Panc1 (cell line): ENCODE measurements around the gene PTGFRN. TPM values are rescaled to one million over a fixed set of nuclear protein-coding genes. Genes with fewer than 3 reads are reported as not detected.

Experiments used
- ATAC-seq: fragments of 200-7000 bp; cut with Tn5 transposase; 2 replicates; pipeline ENCODE4 v1.9.1; 2020; ENCODE audit warnings: mild to moderate bottlenecking, moderate library complexity
- BruUV-seq: library from RNA; stranded (reverse); fragments of 400-500 nt; replicated peaks from 2 replicates; lab custom pipeline; 2021; lab: Mats Ljungman, UMichigan
- CTCF ChIA-PET: fragments of 300-600 bp; sonication (Branson Sonifier 250); formaldehyde crosslinking; loops from one replicate; lab custom pipeline; 2022; ENCODE audit warnings: antibody characterized with exemption; lab: Charles Lee
- POLR2A ChIA-PET: fragments of 300-600 bp; sonication (Branson Sonifier 250); formaldehyde crosslinking; loops from one replicate; lab custom pipeline; 2022; ENCODE audit warnings: antibody characterized with exemption; lab: Charles Lee
- DNase-seq: peaks from one replicate; pipeline ENCODE4 v3.0.0-alpha.2; 2010; ENCODE audit warnings: low read depth, low spot score
- H3K27ac ChIP-seq: 2 replicates; pipeline ENCODE4 v1.5.1; 2011; ENCODE audit warnings: mild to moderate bottlenecking, low read length, inconsistent platforms
- H3K27me3 ChIP-seq: fragments of 200-500 bp; sonication (Bioruptor generic); 2 replicates; pipeline ENCODE4 v1.6.0; 2014; ENCODE audit warnings: low read length, inconsistent platforms; ENCODE audit not compliant: control insufficient read depth, insufficient read depth
- H3K36me3 ChIP-seq: fragments of 200-500 bp; sonication (Bioruptor generic); 2 replicates; pipeline ENCODE4 v1.5.1; 2014; ENCODE audit warnings: inconsistent platforms, mild to moderate bottlenecking, low read length, moderate library complexity; ENCODE audit not compliant: control insufficient read depth, insufficient read depth
- H3K4me1 ChIP-seq: 2 replicates; pipeline ENCODE4 v1.5.1; 2011; ENCODE audit warnings: inconsistent platforms, mild to moderate bottlenecking, low read length, moderate library complexity; ENCODE audit not compliant: control insufficient read depth, insufficient read depth
- H3K4me3 ChIP-seq, 2 experiments: 2 replicates each; pipeline ENCODE4 v1.5.1; 2011 to 2012; ENCODE audit warnings: low read depth in 2 of 2, low read length in 2 of 2, mild to moderate bottlenecking in 2 of 2, inconsistent platforms in 1 of 2, moderate library complexity in 1 of 2
- H3K9me3 ChIP-seq: fragments of 200-500 bp; sonication (Bioruptor generic); 2 replicates; pipeline ENCODE4 v1.5.1; 2014; ENCODE audit warnings: low read depth, mild to moderate bottlenecking, inconsistent platforms, low read length, moderate library complexity; ENCODE audit not compliant: control insufficient read depth, insufficient read depth
- POLR2AphosphoS5 ChIP-seq: IDR thresholded peaks from 2 replicates; pipeline ENCODE4 v1.6.1; 2012; ENCODE audit warnings: mild to moderate bottlenecking, low read depth, low read length, moderate library complexity
- SIN3A ChIP-seq: IDR thresholded peaks from 2 replicates; pipeline ENCODE4 v1.6.1; 2012; ENCODE audit warnings: low read depth, mild to moderate bottlenecking, low read length, moderate library complexity, borderline replicate concordance; ENCODE audit not compliant: insufficient read depth
- TCF7L2 ChIP-seq: IDR thresholded peaks from 2 replicates; pipeline ENCODE4 v1.6.1; 2011; ENCODE audit warnings: mild to moderate bottlenecking, low read depth, low read length, inconsistent platforms
- in situ Hi-C: cut with HindIII; loops from 2 replicates; pipeline ENCODE4 v1.10.0; 2016; ENCODE audit warnings: low sequenced_read_pairs, low pct_unique_long_range_greater_than_20kb
- intact Hi-C: fragments of 100-400 bp; cut with micrococcal nuclease; formaldehyde crosslinking; loops from one replicate; pipeline ENCODE4 v1.10.0; 2022; ENCODE audit not compliant: unreplicated experiment
- total RNA-seq: library from RNA; stranded (reverse); gene quantifications from one replicate; pipeline ENCODE4 v1.2.1, GENCODE V29; 2021; ENCODE audit not compliant: unreplicated experiment
- TF ChIP-seq, protein P1 (sequence below), 2 experiments: IDR thresholded peaks; 2 replicates each; pipeline ENCODE4 v1.6.1; 2011 to 2012; ENCODE audit warnings: low read depth in 2 of 2, control low read depth in 1 of 2, low read length in 1 of 2, mild to moderate bottlenecking in 1 of 2, moderate library complexity in 1 of 2; ENCODE audit not compliant: insufficient read depth in 1 of 2
- TF ChIP-seq, protein P2 (sequence below): fragments of 450-650 bp; IDR thresholded peaks from 2 replicates; pipeline ENCODE4 v1.5.1; 2017; ENCODE audit warnings: mild to moderate bottlenecking

Gene PTGFRN
- total RNA-seq, 1 experiment from 2014 or later = 5.2 TPM

DNA sequence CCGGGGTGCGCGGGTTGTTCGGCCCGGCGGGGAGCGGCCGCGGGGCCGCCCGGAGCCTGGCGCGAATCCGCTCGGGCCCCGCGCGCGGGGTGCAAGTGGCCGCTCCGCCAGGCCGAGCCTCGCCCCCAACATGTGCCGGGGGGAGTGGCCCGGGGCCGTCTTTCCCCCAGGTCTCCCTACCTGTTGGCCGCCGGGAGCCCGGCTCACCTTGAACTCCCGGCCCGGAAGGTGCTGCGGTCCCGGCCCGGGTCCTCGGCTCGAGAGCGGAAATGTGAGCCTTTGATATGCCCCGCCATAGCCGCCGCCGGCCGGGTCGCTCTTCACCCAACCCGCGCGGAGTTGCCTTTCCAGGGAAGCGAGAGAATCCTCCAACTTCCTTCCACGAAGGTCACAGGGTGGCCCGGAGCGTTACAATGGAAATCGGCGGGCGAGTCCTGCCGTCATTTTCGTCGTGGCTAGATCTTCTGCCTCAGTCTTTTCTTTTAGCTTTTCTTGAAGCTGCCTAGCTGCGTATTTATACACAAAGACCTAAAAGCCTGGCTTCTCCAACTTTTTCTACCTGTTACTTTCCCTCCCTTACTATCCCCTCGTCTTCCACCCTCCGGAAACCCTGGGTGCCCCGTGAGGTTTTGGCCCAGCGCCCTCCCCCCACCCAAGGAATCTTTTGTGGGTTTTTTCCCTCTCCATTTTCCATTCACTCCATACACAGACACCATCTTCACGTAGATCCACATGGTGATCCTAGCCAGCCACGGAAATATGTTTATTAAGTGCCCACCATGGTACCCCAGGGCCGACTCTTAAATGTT lies 867 bp downstream of the PTGFRN start:
- Histone ChIP-seq H3K9me3 (no peaks in the 10 kb centered on the region), H3K27ac (no peak overlapping the region), H3K36me3 (no peaks in the 10 kb centered on the region; the same call in 1 of the 2 replicates), H3K4me3 (peak overlapping the region; percentile 35 to 43), H3K4me1 (no peaks in the 10 kb centered on the region), H3K27me3 (0 out of 2 replicates have a peak, but pooled peaks cover 2% of the 10 kb centered on the region)
- ChIA-PET POLR2A (no interaction called here), CTCF (interaction anchor here (0.7 kb wide), 1 partner anchor 148 kb away, joined by 3 read pairs; no protein-coding TSS in a partner anchor)
- TF ChIP-seq SIN3A (no peak), POLR2AphosphoS5 (no peak), TCF7L2 (peak; percentile 61)
- TF ChIP-seq, protein P1, sequence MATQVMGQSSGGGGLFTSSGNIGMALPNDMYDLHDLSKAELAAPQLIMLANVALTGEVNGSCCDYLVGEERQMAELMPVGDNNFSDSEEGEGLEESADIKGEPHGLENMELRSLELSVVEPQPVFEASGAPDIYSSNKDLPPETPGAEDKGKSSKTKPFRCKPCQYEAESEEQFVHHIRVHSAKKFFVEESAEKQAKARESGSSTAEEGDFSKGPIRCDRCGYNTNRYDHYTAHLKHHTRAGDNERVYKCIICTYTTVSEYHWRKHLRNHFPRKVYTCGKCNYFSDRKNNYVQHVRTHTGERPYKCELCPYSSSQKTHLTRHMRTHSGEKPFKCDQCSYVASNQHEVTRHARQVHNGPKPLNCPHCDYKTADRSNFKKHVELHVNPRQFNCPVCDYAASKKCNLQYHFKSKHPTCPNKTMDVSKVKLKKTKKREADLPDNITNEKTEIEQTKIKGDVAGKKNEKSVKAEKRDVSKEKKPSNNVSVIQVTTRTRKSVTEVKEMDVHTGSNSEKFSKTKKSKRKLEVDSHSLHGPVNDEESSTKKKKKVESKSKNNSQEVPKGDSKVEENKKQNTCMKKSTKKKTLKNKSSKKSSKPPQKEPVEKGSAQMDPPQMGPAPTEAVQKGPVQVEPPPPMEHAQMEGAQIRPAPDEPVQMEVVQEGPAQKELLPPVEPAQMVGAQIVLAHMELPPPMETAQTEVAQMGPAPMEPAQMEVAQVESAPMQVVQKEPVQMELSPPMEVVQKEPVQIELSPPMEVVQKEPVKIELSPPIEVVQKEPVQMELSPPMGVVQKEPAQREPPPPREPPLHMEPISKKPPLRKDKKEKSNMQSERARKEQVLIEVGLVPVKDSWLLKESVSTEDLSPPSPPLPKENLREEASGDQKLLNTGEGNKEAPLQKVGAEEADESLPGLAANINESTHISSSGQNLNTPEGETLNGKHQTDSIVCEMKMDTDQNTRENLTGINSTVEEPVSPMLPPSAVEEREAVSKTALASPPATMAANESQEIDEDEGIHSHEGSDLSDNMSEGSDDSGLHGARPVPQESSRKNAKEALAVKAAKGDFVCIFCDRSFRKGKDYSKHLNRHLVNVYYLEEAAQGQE (IDR thresholded peaks at IDR 0.05; ENCODE audit: insufficient read depth in 1 of 2, low read depth in 2 of 2, low read length in 1 of 2) = no peak
- TF ChIP-seq, protein P2, sequence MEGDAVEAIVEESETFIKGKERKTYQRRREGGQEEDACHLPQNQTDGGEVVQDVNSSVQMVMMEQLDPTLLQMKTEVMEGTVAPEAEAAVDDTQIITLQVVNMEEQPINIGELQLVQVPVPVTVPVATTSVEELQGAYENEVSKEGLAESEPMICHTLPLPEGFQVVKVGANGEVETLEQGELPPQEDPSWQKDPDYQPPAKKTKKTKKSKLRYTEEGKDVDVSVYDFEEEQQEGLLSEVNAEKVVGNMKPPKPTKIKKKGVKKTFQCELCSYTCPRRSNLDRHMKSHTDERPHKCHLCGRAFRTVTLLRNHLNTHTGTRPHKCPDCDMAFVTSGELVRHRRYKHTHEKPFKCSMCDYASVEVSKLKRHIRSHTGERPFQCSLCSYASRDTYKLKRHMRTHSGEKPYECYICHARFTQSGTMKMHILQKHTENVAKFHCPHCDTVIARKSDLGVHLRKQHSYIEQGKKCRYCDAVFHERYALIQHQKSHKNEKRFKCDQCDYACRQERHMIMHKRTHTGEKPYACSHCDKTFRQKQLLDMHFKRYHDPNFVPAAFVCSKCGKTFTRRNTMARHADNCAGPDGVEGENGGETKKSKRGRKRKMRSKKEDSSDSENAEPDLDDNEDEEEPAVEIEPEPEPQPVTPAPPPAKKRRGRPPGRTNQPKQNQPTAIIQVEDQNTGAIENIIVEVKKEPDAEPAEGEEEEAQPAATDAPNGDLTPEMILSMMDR = no peak
- intact Hi-C loops = no loop called here
- no TSS peak for BruUV-seq
- in situ Hi-C loops = no loop called here
- no peak for DNase-seq
- ATAC-seq = peak; percentile 54

DNA sequence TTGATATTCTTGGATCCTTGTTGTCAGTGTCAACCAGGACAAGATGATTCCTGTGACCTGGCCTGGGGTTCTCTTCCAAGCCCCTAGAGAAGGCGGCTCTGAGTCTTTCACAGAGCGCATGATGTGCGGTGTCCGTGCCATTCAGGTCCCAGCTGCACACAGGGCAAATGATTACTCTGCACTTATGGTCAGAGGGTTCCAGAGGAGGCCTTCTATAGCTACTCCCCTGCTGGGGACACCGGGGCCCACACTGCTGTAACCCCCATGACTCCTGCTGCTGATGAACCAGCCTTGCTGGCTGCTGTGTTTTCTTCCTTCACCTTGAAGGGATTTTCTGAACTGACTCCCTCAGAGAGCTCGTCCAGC lies 1.5 kb downstream of the PTGFRN start:
- intact Hi-C loops = no loop called here
- no peak overlapping the region; a peak in 1 of 4 replicates for H3K4me3 ChIP-seq
- in situ Hi-C loops = no loop called here
- ChIA-PET POLR2A (no interaction called here), CTCF (interaction anchor here (0.7 kb wide), 1 partner anchor 148 kb away, joined by 3 read pairs; no protein-coding TSS in a partner anchor)
- BruUV-seq = no TSS peak
- ATAC-seq (no peak), DNase-seq (no peak)
- H3K27ac ChIP-seq = no peak overlapping the region
- H3K4me1 ChIP-seq = no peaks in the 10 kb centered on the region
- TF ChIP-seq TCF7L2 (no peak), POLR2AphosphoS5 (no peak), SIN3A (no peak)
- TF ChIP-seq, protein P2 = no peak
- TF ChIP-seq, protein P1 (IDR thresholded peaks at IDR 0.05; ENCODE audit: insufficient read depth in 1 of 2, low read depth in 2 of 2, low read length in 1 of 2) = no peak
- no peaks in the 10 kb centered on the region; the same call in 1 of the 2 replicates for H3K36me3 ChIP-seq
- H3K9me3 ChIP-seq = no peaks in the 10 kb centered on the region
- 0 out of 2 replicates have a peak, but pooled peaks cover 2% of the 10 kb centered on the region for H3K27me3 ChIP-seq
